ENCODE measurements around the gene ELF4.

Gene ELF4

GRCh38 chrX:130106071-130106470 lies 4.2 kb downstream of the ELF4 start (continued):
- TF ChIP-seq BACH2 (CRISPR knock-in tag; IDR thresholded peaks at IDR 0.05; ENCODE audit: borderline replicate concordance) (no peak), ZC3H10 (CRISPR knock-in tag; IDR thresholded peaks at IDR 0.05) (no peak), ESRRG (CRISPR knock-in tag; IDR thresholded peaks at IDR 0.05) (no peak)

DNA sequence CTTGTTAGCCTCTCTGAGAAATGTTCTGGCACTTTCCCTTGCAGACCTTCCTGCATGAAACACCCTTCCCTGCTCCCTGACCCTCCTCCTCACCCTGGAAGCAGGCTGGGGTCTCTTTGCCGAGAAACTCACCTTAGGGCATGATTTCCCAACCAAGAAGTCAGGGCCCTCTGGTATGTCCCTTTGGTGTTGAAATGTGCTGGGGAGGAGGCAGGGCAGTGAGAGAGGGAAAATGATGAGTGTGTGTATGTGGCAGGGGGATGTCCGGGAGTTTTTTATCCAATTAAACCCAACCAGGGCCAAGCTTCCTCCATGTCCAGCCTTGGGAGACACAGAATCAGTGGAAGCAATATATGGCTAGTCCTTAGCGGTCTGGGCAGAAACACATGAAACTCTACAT lies 5.1 kb downstream of the ELF4 start:
- no peak for ATAC-seq
- no peak for TF ChIP-seq SNAI2 (CRISPR knock-in tag; IDR thresholded peaks at IDR 0.05)

GRCh38 chrX:130103605-130104004 lies 6.7 kb downstream of the ELF4 start:
- TF ChIP-seq SNAI2 (CRISPR knock-in tag; IDR thresholded peaks at IDR 0.05) (no peak), ZFP3 (CRISPR knock-in tag; IDR thresholded peaks at IDR 0.05) (no peak), ZC3H10 (CRISPR knock-in tag; IDR thresholded peaks at IDR 0.05) (no peak), CSDC2 (CRISPR knock-in tag; IDR thresholded peaks at IDR 0.05) (no peak), ISL1 (CRISPR knock-in tag; IDR thresholded peaks at IDR 0.05) (no peak), ZFP30 (CRISPR knock-in tag; IDR thresholded peaks at IDR 0.05) (no peak), CREB5 (CRISPR knock-in tag; IDR thresholded peaks at IDR 0.05; ENCODE audit: low read depth) (no peak), TCF4 (CRISPR knock-in tag; IDR thresholded peaks at IDR 0.05; ENCODE audit: borderline replicate concordance) (no peak), ZNF70 (CRISPR knock-in tag; IDR thresholded peaks at IDR 0.05) (no peak), BACH2 (CRISPR knock-in tag; IDR thresholded peaks at IDR 0.05; ENCODE audit: borderline replicate concordance) (no peak), PPARA (CRISPR knock-in tag; IDR thresholded peaks at IDR 0.05; ENCODE audit: borderline replicate concordance) (no peak), ZNF565 (CRISPR knock-in tag; conservative IDR thresholded peaks at IDR 0.05; ENCODE audit: low read depth) (no peak), ZNF8 (CRISPR knock-in tag; IDR thresholded peaks at IDR 0.05) (no peak), TSHZ2 (CRISPR knock-in tag; IDR thresholded peaks at IDR 0.05) (no peak), GLIS3 (CRISPR knock-in tag; IDR thresholded peaks at IDR 0.05) (no peak), ARNTL (CRISPR knock-in tag; IDR thresholded peaks at IDR 0.05; ENCODE audit: borderline replicate concordance, low read depth) (no peak), OSR1 (CRISPR knock-in tag; IDR thresholded peaks at IDR 0.05) (no peak)
- TF ChIP-seq, protein P1, sequence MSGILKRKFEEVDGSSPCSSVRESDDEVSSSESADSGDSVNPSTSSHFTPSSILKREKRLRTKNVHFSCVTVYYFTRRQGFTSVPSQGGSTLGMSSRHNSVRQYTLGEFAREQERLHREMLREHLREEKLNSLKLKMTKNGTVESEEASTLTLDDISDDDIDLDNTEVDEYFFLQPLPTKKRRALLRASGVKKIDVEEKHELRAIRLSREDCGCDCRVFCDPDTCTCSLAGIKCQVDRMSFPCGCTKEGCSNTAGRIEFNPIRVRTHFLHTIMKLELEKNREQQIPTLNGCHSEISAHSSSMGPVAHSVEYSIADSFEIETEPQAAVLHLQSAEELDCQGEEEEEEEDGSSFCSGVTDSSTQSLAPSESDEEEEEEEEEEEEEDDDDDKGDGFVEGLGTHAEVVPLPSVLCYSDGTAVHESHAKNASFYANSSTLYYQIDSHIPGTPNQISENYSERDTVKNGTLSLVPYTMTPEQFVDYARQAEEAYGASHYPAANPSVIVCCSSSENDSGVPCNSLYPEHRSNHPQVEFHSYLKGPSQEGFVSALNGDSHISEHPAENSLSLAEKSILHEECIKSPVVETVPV (CRISPR knock-in tag; IDR thresholded peaks at IDR 0.05): no peak
- no peak for ATAC-seq

DNA sequence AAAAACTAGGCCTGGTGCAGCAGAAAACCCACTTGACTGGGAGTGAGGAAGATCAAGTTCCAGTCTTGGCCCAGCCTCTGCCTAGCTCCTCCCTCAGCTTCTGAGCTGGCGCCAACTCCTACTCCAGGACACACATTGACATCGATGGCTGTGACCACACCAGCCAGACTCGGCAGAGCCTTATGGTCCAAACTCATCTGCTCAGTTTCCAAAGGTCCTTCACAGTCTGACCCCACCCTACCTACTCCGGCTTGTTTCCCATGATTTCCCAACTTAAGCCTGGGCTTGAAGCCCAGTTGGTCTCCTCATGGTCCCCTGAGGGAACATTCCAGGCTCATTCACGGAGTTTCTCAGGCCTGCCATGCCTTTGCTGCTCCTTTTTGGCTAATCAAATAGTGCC lies 10.1 kb downstream of the ELF4 start:
- no peak for TF ChIP-seq PATZ1 (CRISPR knock-in tag; IDR thresholded peaks at IDR 0.05; ENCODE audit: borderline replicate concordance)
- no peak for TF ChIP-seq CSDC2 (CRISPR knock-in tag; IDR thresholded peaks at IDR 0.05)
- TF ChIP-seq ZFP3 (CRISPR knock-in tag; IDR thresholded peaks at IDR 0.05): no peak
- TF ChIP-seq TOX (CRISPR knock-in tag; IDR thresholded peaks at IDR 0.05; ENCODE audit: borderline replicate concordance): no peak
- TF ChIP-seq, protein P1 (CRISPR knock-in tag; IDR thresholded peaks at IDR 0.05): no peak
- no peak for TF ChIP-seq ZNF70 (CRISPR knock-in tag; IDR thresholded peaks at IDR 0.05)
- TF ChIP-seq GLIS3 (CRISPR knock-in tag; IDR thresholded peaks at IDR 0.05): no peak
- TF ChIP-seq ARNTL (CRISPR knock-in tag; IDR thresholded peaks at IDR 0.05; ENCODE audit: borderline replicate concordance, low read depth): no peak
- no peak for TF ChIP-seq ESRRG (CRISPR knock-in tag; IDR thresholded peaks at IDR 0.05)
- no peak for ATAC-seq
